ENCODE measurements around the gene ROR2.

The ROR2 gene

DNA sequence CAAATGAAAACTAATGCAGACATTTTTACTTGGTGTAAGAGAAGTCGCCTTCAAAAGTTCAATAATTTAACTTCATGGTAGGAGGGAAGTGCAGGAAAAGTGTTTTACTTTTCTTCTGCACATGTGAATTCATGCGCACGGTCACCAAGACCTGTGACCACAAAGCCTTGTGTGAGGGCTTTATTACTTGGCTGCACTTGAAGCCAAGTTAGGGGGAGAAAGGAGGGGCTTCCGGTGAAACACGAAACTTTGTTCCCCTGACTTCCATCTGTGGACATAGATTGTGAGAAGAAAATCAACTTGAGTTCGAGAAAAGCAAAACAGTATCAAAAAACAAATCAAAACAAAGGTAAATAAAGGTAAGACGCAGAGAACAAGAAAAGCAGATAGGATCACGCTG lies 239.9 kb downstream of the ROR2 start:
- no peak for DNase-seq

GRCh38 chr9:91705386-91705785 lies 244.6 kb downstream of the ROR2 start:
- no peak for DNase-seq

- DNase-seq = no peak
Observed at GRCh38 chr9:91700475-91700874, 249.6 kb downstream of the ROR2 start.

- DNase-seq = no peak
Observed at GRCh38 chr9:91698266-91698665, 251.8 kb downstream of the ROR2 start.

DNA sequence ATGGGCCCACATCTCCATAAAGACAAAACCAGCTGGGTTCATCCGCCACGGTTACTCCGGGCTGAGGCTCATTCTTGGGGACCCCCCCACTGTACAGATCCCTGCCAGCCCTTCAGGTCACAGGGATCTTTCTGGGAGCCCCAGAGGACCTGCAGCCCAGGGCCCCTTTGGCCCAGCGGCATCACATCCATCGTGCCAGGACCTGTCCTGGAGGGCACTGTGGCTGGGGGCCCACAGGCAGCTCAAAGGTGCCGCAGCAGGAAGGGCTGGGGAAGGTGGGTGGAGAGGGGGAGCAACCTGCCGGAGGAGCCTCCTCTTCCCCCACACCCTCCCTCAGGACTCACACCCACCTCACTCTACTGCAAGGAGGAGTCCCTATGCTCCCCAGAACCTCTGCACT lies 252.8 kb downstream of the ROR2 start:
- no peak for DNase-seq

DNA sequence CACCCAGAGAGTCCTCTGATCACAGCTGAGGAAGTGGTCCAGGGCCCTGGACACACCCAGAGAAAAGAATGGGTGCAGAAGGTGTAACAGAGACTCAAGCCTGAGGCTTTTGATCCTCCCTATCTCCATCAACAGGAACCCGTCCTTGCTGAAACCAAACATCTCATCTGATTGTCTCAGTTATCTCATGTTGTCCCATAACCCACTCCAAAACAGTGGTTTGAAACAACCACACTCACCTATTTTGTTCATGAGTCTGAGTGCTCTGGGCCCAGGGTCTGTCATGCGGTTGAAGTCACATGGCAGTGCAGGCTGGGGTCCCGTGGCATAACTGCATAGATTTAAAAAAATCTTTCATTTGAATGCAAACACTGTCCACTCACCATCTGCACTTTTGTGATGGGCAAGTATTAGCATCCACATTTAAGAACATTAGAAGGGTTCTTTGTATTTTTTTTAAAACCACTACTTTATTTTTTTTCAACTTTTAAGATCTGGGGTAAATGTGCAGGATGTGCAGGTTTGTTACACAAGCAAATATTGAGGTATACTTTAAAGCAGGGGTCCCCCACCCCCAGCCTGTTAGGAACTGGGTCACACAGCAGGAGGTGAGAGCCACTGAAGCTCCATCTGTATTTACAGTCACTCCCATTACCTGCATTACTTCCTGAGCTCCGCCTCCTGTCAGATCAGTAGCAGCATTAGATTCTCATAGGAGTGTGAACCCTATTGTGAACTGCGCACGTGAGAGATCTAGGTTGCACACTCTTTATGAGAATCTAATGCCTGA lies 255.8 kb downstream of the ROR2 start:
- DNase-seq = no peak

GRCh38 chr9:91693226-91693625 lies 256.8 kb downstream of the ROR2 start:
- DNase-seq = no peak

DNA sequence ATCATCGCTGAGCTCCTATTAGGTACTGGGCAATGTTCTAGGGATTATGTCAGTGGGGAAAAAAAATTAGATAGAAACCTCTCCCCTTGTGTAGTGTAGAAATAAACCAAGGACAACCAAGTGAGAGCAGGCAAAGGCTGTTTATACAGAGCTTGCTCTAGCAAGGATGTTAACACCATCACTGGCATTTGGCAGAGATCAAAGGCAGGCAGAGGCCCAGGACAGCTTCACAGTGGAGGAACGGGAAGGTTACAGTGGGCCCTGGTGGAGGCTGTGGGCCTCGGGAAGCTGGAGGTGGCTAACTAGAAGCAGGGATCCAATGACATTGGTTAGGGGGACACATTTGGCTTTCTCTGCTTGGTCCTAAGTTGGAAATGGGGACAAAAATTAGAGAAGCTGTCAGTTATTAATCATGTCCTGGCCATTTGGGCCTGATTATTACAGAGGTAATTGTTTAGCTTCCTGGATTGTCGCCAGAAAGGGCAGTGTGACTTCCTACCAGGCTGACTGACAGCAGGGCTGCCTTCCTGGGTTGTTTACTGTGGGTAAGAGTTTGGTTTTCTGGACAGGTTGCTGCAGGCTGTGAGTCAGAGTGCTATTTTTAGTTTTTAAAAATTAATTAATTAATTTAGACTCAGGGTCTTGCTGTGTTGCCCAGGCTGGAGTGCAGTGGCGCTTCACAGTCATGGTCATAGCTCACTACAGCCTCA lies 259.3 kb downstream of the ROR2 start:
- DNase-seq = no peak

DNA sequence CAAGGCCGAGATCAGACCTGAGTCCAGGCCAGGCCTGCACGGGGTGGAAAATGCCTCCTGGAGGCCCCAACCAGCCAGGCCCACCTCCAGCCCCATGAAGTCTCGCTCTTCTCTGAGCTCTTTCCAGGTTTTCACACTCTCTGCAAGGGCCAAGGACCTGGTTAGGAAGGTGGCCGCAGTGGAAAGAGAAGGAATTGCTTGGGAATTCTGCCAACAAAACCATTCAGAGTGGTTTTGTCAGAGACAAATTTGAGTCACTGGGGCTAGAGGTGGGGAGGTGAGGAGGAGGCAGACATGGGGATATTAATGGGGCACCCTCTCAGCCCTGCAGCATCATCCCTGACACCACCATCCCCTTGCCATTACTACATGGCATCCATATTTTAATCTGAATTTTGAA lies 261.0 kb downstream of the ROR2 start:
- no peak for DNase-seq

DNA sequence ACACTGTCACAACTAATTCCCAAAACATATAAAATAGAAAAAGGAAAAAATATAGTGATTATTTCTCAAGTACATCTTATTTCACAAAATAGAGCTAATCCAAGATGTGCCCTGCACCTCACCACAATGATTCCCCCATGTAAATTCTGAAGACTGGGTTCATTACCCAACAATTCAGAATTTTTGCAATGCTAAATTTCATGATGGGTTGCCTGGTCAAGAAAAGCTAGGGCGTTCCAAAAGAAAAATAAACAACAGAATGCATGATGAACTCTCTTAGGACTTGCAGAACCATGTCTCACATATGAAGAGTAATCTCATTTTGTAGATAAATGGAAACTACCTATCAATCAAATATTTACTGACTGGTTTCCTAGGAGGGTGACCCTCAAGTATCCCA lies 266.8 kb downstream of the ROR2 start:
- no peak for DNase-seq

- DNase-seq = no peak
Observed at GRCh38 chr9:91682806-91683205, 267.2 kb downstream of the ROR2 start.

DNA sequence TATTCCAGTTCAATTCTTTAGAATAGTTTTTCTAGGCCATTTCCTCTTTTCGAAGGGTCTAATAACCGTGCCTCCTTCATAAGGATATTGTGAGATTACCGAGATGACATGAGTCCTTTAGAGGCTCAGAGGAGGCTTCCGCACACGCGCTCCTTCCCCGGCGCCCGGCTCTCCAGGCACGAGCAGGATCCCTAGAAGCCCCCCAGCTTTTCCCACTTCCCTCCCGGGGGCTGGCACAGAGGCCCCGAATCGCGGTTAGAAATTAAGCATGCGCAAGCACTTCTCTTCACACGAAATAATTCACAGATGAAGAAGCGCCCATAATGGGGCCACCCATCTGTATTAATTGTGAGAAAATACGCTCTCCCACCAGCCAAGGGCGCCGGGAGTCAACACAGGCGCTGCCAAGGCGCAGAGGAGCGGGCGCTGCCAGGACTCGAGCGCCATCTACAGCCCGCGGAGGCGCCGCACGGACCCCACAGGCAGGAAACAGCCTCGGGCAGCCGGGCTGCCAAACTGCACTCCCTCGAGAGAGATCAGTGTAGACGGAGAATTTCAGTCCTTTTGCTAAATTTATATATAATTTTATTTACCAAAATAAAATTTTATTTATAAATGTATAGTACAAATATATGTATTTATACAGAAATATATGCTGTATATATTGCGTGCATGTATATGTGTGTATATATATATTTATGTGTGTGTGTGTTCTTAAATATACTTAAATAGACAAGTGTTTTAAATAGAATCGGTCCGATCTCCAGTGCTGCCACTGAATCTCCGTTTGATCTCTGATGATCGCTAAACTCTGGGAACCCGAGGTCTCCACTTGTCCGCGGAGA lies 268.3 kb downstream of the ROR2 start:
- peak; percentile 72 for DNase-seq

DNA sequence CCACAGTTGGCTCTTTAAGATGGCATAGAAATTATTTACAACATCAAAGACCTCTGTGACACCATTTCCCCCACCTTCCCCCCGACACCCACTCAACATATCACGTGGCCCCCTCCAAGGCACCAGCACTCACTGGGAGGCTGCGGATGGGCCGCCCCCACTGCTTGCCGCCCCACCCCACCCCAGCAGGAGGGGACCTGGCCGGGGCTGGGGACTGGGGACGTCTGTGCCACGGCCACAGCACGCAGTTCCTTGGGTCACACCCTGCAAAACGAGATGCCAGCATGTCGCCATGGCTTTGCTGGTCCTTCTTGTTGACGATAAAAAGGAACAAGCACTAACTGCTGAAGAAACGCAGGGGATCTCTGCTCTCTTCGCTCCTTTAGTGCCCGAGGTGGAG lies 269.0 kb downstream of the ROR2 start:
- DNase-seq = no peak

- DNase-seq = no peak
Observed at GRCh38 chr9:91680106-91680505, 269.9 kb downstream of the ROR2 start.

DNA sequence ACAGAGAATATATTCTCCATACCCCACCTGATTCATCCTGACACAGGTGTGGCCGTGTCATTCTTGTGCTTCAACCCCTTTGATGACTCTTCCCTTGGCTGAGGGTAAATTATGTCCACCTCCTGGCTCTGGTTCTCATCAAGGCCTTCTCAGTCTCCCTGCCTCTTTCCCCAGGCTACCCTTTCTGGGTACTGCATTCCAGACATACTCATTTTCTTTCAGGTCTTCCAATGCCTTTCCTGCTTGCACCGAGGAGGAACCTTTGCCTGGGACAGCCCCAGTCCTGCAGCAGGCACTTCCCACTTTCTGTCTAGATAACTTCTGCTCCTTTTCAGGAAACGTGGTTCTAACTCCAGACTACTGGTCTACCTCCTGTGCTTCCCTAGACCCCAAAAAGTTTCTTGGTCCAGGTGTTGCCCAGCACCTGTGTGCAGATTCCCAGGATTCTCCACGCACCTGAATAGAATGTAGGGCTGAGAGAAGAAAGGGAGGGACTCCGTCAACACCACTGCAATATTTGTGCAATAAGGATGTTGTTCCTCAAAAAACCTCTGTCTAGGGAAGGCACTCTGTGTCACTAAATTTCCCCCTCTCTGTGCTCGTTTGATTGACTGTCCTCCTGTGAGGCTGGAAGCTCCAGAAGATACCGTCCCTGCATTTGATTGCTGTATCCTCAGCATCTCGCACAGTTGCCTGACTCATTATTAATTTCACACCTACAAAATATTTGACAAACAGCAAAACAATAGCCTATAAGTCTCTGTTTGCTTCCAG lies 271.0 kb downstream of the ROR2 start:
- no peak for DNase-seq

- no peak for DNase-seq
Observed at GRCh38 chr9:91677822-91678436, 272.1 kb downstream of the ROR2 start.

GRCh38 chr9:91677331-91677730 lies 272.7 kb downstream of the ROR2 start:
- DNase-seq = no peak

GRCh38 chr9:91676046-91676445 lies 274.0 kb downstream of the ROR2 start:
- DNase-seq = no peak

DNA sequence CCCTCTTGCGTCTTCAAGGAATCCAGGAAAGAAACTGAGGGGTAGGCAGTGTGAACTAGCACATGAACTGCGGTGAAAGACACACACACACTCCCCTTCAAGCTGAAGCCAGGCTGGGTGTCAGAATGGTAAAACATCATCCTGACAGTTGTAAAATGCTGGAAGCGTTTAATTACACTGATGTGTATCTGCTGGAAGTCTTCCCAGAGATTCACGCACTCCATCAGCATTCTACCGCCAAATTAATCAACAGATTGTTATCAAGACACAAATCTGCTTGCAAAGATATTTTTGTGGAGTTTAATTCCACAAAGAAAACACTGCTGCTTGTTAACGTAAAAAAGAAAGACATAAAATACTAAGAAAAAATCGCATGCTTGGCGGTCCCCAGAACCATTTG lies 285.4 kb downstream of the ROR2 start:
- no peak for DNase-seq

DNA sequence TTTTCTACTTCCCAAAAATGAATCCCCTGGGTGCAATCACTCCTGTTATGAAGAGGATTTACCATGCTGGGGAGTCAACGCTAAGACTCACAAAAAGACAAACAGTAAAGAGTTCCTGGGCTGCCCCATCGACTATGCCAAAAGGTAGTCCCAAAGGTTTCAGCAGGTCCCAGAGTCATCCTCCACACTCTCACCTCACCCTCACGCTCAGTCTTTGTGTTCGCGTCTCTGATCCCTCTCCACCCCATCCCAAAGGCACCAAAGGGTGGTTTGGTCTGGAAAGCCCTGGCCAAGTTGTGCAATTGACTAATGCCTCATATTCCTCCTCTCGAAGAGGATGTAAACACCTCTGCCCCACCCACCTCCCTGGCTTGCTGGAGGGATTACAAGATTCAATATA lies 286.2 kb downstream of the ROR2 start:
- DNase-seq = no peak

DNA sequence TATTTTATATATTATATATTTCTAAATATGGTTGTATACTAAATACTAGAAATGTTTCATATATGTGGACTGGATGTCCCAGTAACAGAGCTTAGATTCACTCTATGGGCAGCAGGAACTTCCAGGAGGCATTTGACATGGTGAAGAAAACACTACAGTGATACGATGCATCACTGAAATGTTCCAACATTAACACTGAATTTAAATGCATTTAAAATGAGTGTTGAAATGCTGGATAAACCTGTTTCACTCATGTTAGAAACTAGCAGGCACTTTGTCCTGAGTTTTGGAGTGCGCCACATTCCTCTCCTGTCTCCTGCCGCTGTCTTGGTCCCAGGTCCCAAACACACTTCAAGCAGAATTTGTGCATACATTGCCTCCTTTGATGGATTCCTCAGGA lies 288.6 kb downstream of the ROR2 start:
- DNase-seq = no peak

- no peak for DNase-seq
Observed at GRCh38 chr9:91660521-91660920, 289.5 kb downstream of the ROR2 start.

Data from kidney glomerular epithelial cell (primary cell).